Activated CD4-positive, alpha-beta T cell treated with anti-CD3 and anti-CD28 coated beads, Interleukin-2, amount 10 ng/mL, durations not matched to agents 24 days and 14 days (primary cell): ENCODE measurements around the gene SFMBT1. TPM values are rescaled to one million over a fixed set of nuclear protein-coding genes. Genes with fewer than 3 reads are reported as not detected.
A peak's percentile ranks its signal among the peaks of the same experiment; 100 is the strongest.

Source experiments
- DNase-seq: peaks from one replicate; pipeline ENCODE4 v3.0.0; 2022
- H3K27ac Mint-ChIP-seq: one replicate; pipeline ENCODE4 v1.8.0; 2022; ENCODE audit warnings: mild to moderate bottlenecking, mixed read lengths
- H3K27me3 Mint-ChIP-seq: one replicate; pipeline ENCODE4 v1.8.0; 2022; ENCODE audit warnings: mixed read lengths
- H3K36me3 Mint-ChIP-seq: one replicate; pipeline ENCODE4 v1.8.0; 2022; ENCODE audit warnings: low read depth, mild to moderate bottlenecking, mixed read lengths
- H3K4me1 Mint-ChIP-seq: one replicate; pipeline ENCODE4 v1.8.0; 2021; ENCODE audit warnings: mixed read lengths
- H3K4me3 Mint-ChIP-seq: one replicate; pipeline ENCODE4 v1.8.0; 2022; ENCODE audit warnings: mild to moderate bottlenecking, moderate library complexity, mixed read lengths
- H3K9me3 Mint-ChIP-seq: one replicate; pipeline ENCODE4 v1.8.0; 2021; ENCODE audit warnings: mixed read lengths
- intact Hi-C: fragments of 100-400 bp; cut with micrococcal nuclease; formaldehyde crosslinking; loops from one replicate; pipeline ENCODE4 v1.15.1; 2023
- total RNA-seq: library from RNA; stranded (reverse); gene quantifications from 2 replicates; pipeline ENCODE4 v1.2.3, GENCODE V29; 2022

The SFMBT1 gene
- total RNA-seq, 1 donor from 2014 or later, result 28.6 TPM

DNA sequence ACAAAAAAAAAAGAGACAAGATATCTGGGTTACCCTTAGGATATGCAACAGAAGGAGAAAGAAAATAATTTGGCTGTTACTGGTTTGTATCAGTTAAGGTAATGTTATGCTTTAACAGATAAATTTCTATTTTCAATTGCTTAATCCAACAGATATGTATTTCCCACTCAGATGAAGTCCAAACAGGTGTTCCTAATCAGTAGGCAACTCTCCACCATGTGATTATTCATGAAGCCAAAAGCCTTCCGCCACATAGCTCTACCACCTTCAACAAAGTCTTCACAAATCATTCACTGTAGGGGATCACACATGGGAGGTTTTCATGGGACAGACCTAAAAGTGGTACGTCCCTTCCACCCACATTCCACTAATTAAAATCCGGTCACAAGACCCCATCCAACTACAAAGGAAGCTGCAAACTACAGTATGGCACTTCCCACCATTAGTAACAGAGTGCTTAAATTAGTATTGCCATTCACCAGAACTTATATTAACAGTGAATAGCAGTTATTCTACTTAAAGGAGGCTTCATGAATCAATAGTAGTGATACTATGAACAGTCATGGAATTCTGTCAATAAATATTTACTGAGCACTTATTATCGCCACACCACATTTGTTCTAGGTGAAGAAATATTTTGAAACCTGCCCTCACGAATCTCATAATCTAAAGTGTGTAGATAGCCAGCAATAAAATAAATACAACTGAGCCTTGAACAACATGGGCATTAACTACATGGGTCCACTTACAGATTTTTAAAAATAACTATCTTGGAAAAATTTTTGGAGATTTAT, 66.5 kb downstream of the SFMBT1 start:
- peaks cover 27% of the 10 kb centered on the region for H3K4me1 Mint-ChIP-seq
- no peaks in the 10 kb centered on the region for H3K27me3 Mint-ChIP-seq
- H3K27ac Mint-ChIP-seq, result no peak overlapping the region
- H3K4me3 Mint-ChIP-seq, result no peak overlapping the region
- H3K9me3 Mint-ChIP-seq, result peaks cover 3% of the 10 kb centered on the region
- DNase-seq, result no peak
- H3K36me3 Mint-ChIP-seq, result peaks cover 8% of the 10 kb centered on the region
- intact Hi-C loops, result no loop called here

DNA sequence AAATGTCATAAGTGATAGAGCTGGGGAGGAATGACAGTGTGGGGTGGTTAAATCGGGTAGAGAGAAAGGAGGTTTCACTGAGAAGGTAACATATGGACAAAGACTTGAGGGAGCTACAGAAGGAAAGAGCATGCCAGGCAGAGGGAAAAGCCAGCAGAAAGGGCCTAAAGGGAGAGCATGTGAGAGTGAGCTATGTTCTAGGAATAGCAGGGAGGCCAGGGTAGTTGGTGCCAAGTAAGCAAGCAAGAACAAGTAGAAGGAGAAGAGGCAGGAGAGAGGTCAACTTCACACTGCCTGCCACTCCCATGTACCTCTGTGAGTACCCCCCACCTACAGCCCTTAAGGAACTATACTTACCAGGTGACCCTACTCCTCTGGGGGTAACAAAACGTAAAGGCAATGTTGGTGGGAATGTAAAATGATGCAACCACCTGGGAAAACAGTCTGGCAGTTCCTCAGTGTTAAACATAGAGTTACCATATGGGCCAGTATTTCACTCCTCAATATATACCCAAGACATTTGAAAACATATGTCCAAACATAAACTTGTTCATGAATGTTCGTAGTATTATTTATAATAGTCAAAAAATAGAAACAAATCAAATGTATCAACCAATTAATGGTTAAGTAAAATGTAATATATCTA, 67.6 kb downstream of the SFMBT1 start:
- H3K4me1 Mint-ChIP-seq, result peaks cover 21% of the 10 kb centered on the region
- peaks cover 3% of the 10 kb centered on the region for H3K9me3 Mint-ChIP-seq
- H3K4me3 Mint-ChIP-seq, result no peak overlapping the region
- peaks cover 8% of the 10 kb centered on the region for H3K36me3 Mint-ChIP-seq
- H3K27ac Mint-ChIP-seq, result no peak overlapping the region
- no peak for DNase-seq
- intact Hi-C loops, result no loop called here
- no peaks in the 10 kb centered on the region for H3K27me3 Mint-ChIP-seq

DNA sequence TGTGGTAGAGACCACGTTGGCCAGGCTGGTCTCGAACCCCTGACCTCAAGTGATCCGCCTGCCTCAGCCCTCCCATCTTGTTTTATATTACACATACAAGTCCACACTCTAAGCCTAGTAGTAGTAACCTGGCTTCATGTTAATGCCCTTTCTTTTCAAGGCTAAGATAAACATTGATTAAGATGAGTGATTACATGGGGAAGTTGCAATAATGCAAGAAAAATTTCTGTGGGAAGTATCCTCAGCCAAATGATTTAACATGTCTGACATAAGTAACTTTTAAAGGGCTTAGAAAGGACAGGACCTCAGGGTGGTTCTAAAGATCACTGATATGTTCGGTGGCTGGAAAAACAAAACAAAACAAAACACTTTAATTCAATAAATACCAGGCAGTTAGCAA, 72.1 kb downstream of the SFMBT1 start:
- intact Hi-C loops, result no loop called here
- DNase-seq, result no peak
- Mint-ChIP-seq H3K27ac (no peak overlapping the region), H3K36me3 (peaks cover 4% of the 10 kb centered on the region), H3K4me3 (no peak overlapping the region), H3K9me3 (no peaks in the 10 kb centered on the region), H3K4me1 (peaks cover 11% of the 10 kb centered on the region), H3K27me3 (no peaks in the 10 kb centered on the region)

DNA sequence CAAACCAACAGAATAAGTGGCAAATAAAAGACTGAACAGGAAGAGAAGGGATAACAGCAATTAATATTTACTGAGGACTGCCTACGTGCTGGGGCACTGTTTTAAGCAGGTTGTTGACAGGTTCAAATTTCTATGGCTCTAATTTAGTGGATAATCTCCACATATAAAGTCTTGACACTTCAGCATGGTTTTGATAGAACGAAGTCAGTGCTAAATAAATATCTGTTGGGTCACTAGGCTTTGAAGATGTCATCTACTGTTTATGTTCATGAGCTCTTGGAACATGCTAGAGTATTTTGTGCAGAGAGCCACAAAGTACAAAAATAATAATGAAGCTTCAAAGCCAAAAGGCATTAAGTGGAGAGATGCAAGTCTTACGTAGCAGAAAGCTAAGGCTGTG, 74.0 kb downstream of the SFMBT1 start:
- intact Hi-C loops, result no loop called here
- H3K9me3 Mint-ChIP-seq, result no peaks in the 10 kb centered on the region
- H3K27ac Mint-ChIP-seq, result no peak overlapping the region
- H3K36me3 Mint-ChIP-seq, result peaks cover 5% of the 10 kb centered on the region
- no peak for DNase-seq
- no peak overlapping the region for H3K4me3 Mint-ChIP-seq
- no peaks in the 10 kb centered on the region for H3K27me3 Mint-ChIP-seq
- H3K4me1 Mint-ChIP-seq, result peaks cover 9% of the 10 kb centered on the region

DNA sequence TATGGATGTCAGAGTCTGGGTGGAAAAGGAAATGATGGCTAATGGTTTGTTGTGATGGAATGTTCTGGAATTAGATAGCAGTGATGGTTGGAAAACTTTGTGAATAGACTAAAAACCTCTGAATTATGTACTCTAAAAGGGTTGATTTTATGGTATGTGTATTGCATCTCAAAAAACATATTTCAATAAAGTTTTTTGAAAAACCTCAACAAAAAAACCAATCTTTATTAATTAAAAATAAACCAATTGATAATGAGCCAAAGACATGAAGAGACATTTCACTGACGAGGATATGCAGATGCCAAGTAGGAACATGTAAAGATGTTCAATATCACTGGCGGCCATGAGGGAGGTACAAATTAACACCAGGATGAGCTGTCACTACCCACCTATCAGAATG, 78.5 kb downstream of the SFMBT1 start:
- DNase-seq, result no peak
- no peaks in the 10 kb centered on the region for H3K9me3 Mint-ChIP-seq
- H3K36me3 Mint-ChIP-seq, result peaks cover 16% of the 10 kb centered on the region
- peaks cover 2% of the 10 kb centered on the region for H3K4me1 Mint-ChIP-seq
- H3K4me3 Mint-ChIP-seq, result no peak overlapping the region
- H3K27ac Mint-ChIP-seq, result no peak overlapping the region
- intact Hi-C loops, result no loop called here
- no peaks in the 10 kb centered on the region for H3K27me3 Mint-ChIP-seq

DNA sequence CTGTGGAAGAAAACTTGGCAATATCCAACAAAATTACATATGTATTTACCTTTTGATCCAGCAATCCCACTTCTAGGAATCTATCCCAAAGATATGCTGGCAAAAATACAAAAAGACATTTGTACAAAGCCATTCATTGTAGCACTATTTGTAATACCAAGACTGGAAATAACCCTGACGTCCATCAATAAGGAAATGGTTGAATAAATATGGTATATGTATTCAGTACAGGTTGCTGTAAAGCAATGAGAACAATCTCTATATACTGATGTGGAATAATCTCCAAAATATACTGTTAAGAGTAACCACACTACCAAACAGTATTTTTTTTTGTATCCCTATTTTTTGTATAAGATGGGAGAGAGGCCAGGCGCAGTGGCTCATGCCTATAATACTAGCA, 83.7 kb downstream of the SFMBT1 start:
- no peak overlapping the region for H3K4me3 Mint-ChIP-seq
- no peaks in the 10 kb centered on the region for H3K9me3 Mint-ChIP-seq
- no peaks in the 10 kb centered on the region for H3K27me3 Mint-ChIP-seq
- no peak for DNase-seq
- peaks cover 9% of the 10 kb centered on the region for H3K4me1 Mint-ChIP-seq
- peaks cover 30% of the 10 kb centered on the region for H3K36me3 Mint-ChIP-seq
- H3K27ac Mint-ChIP-seq, result no peak overlapping the region
- intact Hi-C loops, result no loop called here

DNA sequence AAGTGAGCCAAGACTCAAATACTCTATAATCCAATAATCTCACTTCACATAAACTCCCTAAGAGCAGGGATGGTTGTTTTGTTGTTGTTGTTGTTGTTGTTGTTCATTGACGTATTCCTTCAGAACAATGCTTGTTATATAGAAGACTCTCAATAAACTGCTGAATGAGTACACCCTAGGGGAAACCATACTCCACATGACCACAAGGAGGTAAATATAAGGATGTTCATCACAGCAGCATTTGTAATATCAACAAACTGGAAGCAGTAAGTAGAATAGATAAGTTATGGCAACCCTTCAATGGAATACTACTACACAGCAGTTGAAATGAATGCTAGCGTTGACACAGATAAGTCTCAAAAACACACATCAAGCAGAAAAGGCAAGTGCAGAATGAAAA, 86.1 kb downstream of the SFMBT1 start:
- no peak for DNase-seq
- peaks cover 11% of the 10 kb centered on the region for H3K4me1 Mint-ChIP-seq
- H3K9me3 Mint-ChIP-seq, result no peaks in the 10 kb centered on the region
- peaks cover 30% of the 10 kb centered on the region for H3K36me3 Mint-ChIP-seq
- intact Hi-C loops, result no loop called here
- H3K4me3 Mint-ChIP-seq, result no peak overlapping the region
- no peaks in the 10 kb centered on the region for H3K27me3 Mint-ChIP-seq
- no peak overlapping the region for H3K27ac Mint-ChIP-seq

DNA sequence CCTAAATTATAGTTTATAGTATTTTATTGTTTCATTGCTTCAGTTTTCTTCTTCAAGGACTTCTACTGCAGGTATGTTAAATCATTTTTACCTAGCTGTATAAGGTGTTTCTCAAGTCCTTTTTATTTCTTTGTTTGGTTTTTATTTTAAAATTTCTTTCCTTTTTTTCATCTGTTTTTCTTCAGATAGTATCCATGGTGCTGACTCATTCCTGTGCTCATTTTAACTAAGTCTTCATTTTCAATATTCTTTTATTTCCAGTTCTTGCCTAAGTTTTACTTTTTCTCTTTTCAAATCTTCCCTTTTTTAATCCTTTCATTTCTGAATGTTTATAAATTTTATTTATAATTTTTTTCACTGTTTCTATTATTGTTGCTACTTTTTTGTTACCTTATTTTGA, 106.3 kb downstream of the SFMBT1 start:
- intact Hi-C loops, result loop anchor here (10.0 kb wide), 1 partner anchor 195 kb away; no protein-coding TSS in a partner anchor
- DNase-seq, result no peak
- no peaks in the 10 kb centered on the region for H3K9me3 Mint-ChIP-seq
- H3K27me3 Mint-ChIP-seq, result no peaks in the 10 kb centered on the region
- H3K4me1 Mint-ChIP-seq, result peaks cover 7% of the 10 kb centered on the region
- peaks cover 18% of the 10 kb centered on the region for H3K36me3 Mint-ChIP-seq
- H3K4me3 Mint-ChIP-seq, result no peak overlapping the region
- H3K27ac Mint-ChIP-seq, result no peak overlapping the region

DNA sequence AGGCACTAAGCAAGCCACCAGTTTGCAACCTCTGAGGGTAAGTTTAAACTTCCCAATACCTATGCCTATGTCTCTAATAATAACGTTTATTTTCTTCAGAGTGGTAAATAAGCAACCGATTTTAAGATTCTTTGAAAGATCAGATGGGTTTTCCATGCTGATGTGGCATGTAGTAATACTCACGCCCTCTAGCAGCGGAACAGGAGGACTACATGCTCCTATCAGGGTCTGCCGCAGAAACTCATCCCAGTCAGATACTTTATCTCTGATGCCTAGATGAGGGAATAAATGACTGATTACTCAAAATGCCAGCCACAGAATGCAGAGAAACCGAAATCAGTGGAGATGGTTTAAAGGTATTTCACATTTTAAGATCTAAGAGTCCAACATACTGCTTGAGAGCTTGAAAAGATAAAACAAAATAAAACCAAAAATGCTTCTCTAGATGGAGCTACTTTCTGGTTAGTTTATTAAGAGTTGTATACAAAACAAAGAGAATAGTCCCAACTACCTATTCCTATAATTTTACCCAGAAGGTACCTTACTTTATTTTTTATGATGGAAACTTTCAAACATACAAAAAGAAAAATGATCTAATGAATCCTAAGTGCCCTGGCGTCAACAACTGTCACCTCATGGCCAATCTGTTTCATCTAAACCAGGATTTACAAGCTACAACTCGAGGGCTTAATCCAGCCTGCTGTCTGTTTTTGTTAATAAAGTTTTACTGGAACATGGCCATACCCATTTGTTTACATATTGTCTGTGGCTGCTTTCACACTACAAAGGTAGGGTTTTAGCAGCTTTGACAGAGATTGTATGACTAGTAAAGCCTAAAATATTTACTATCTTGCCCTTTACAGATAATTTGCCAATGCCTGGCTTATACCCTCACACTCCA, 111.0 kb downstream of the SFMBT1 start:
- no peaks in the 10 kb centered on the region for H3K27me3 Mint-ChIP-seq
- no peak overlapping the region for H3K4me3 Mint-ChIP-seq
- peaks cover 23% of the 10 kb centered on the region for H3K36me3 Mint-ChIP-seq
- H3K27ac Mint-ChIP-seq, result peak overlapping the region; percentile 9
- intact Hi-C loops, result loop anchor here (1.0 to 10.0 kb wide), 5 partner anchors 48 to 190 kb away; no protein-coding TSS in a partner anchor
- H3K4me1 Mint-ChIP-seq, result peaks cover 8% of the 10 kb centered on the region
- H3K9me3 Mint-ChIP-seq, result no peaks in the 10 kb centered on the region
- DNase-seq, result peak; percentile 84

DNA sequence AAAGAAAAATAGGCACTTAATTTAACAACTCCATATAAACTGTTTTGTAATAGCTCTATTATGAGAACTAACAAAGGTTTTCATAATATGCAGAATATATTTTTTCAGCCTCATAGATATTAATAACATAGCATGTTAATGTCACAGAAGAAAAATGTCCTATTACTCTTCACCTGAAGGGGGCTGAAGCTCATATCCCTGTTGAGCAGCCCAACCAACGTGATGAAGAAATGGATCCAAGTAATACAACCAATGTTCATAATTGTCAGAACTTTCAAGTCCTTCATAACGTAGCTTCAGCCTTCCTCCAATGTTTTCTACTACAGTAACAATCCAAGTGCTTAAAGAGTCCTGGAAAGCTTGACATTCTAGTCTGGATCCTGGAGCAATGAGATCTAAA, 114.0 kb downstream of the SFMBT1 start:
- H3K4me3 Mint-ChIP-seq, result no peak overlapping the region
- no peak for DNase-seq
- peaks cover 30% of the 10 kb centered on the region for H3K36me3 Mint-ChIP-seq
- no peaks in the 10 kb centered on the region for H3K9me3 Mint-ChIP-seq
- H3K4me1 Mint-ChIP-seq, result peaks cover 9% of the 10 kb centered on the region
- intact Hi-C loops, result loop anchor here (5.0 to 10.0 kb wide), 3 partner anchors 80 to 187 kb away; no protein-coding TSS in a partner anchor
- no peaks in the 10 kb centered on the region for H3K27me3 Mint-ChIP-seq
- no peak overlapping the region for H3K27ac Mint-ChIP-seq

DNA sequence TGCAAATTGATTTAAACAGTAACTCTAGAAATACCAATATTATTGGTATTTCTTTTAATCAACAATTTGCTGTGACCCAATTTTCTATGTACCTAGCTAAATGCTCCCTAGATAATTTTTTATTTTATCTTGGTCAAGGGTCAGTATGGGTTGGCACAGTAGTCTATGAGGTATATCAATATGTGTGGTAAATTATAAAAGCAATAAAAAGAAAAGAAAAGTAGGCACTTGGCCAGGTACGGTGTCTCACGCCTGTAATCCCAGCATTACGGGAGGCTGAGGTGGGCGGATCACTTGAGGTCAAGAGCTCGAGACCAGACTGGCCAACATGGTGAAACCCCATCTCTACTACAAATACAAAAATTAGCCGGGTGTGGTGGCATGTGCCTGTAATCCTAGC, 114.5 kb downstream of the SFMBT1 start:
- H3K36me3 Mint-ChIP-seq, result peaks cover 33% of the 10 kb centered on the region
- DNase-seq, result no peak
- no peak overlapping the region for H3K27ac Mint-ChIP-seq
- no peaks in the 10 kb centered on the region for H3K9me3 Mint-ChIP-seq
- no peaks in the 10 kb centered on the region for H3K27me3 Mint-ChIP-seq
- H3K4me3 Mint-ChIP-seq, result no peak overlapping the region
- H3K4me1 Mint-ChIP-seq, result peaks cover 9% of the 10 kb centered on the region
- intact Hi-C loops, result loop anchor here (5.0 to 10.0 kb wide), 3 partner anchors 79 to 187 kb away; no protein-coding TSS in a partner anchor

DNA sequence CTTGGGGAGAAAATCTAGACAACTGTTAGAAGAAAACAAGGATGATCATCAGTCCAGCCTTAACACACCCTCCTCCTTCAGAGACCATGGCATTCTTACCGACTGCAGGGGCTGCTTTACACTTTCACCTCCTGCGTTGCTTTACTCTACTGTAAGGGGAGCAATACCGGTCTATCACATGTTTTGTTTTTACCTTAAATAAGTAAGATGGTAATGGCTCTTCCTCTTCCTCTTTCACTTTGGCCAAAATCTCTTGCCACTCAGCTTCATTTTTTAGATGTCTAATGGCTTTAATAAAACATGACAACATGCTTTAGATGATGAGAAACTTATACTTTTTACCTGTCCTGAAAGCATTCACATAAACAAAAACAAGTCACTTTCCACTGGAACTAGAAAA, 115.1 kb downstream of the SFMBT1 start:
- Mint-ChIP-seq H3K4me3 (no peak overlapping the region), H3K27me3 (no peaks in the 10 kb centered on the region), H3K36me3 (peaks cover 36% of the 10 kb centered on the region), H3K9me3 (no peaks in the 10 kb centered on the region), H3K4me1 (peaks cover 13% of the 10 kb centered on the region), H3K27ac (no peak overlapping the region)
- no peak for DNase-seq
- intact Hi-C loops, result loop anchor here (5.0 to 10.0 kb wide), 3 partner anchors 78 to 186 kb away; no protein-coding TSS in a partner anchor

DNA sequence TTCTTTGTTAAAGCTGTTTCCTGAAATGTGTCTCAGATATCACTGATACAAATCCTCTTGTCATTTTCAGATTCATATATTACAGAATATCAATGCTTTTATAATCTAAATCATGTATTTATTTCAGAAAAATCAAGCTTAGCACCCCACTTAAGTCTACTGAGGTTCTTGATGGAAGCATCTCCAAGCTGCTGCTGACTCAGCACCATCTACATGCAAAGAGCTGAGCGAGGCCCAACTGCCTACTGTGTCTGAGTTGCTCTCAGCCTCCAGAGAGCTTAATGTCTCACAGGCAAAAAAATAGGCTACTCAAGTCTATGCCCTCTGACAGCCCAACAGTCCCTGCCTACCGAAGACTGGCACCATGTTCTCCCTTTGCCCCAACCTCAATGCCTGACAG, 119.3 kb downstream of the SFMBT1 start:
- DNase-seq, result no peak
- intact Hi-C loops, result no loop called here
- Mint-ChIP-seq H3K4me3 (no peak overlapping the region), H3K9me3 (no peaks in the 10 kb centered on the region), H3K27me3 (no peaks in the 10 kb centered on the region), H3K4me1 (peaks cover 19% of the 10 kb centered on the region), H3K36me3 (peaks cover 44% of the 10 kb centered on the region), H3K27ac (no peak overlapping the region)
